ENCODE data around the gene MAVS. TPM values are rescaled to one million over a fixed set of nuclear protein-coding genes. Genes with fewer than 3 reads are reported as not detected.
A peak's percentile ranks its signal among the peaks of the same experiment; 100 is the strongest.

The MAVS gene
- total RNA-seq (2011; cell fraction: chromatin; rRNA removed; ENCODE audit: low replicate concordance) = 23.5 and 38.9 TPM in 2 replicates
- total RNA-seq (2011; cell fraction: nucleolus; rRNA removed) = 20.9 and 22.8 TPM in 2 replicates
- 25.7 and 37.2 TPM in 2 replicates for total RNA-seq (2011; cell fraction: nucleoplasm; rRNA removed)
- 9.4 and 14.0 TPM in 2 replicates for total RNA-seq (2014; rRNA removed)
- total RNA-seq (2014; rRNA removed; fragmentation: Illumina TruSeq; extraction: Trizol) = 9.0 and 9.5 TPM in 2 replicates
- total RNA-seq (2015; rRNA removed; fragmentation: Illumina TruSeq; extraction: Trizol) = 11.9 and 12.3 TPM in 2 replicates
- 19.2 and 22.0 TPM in 2 replicates for total RNA-seq (2021)
- polyA plus RNA-seq (2011; rRNA removed) = 11.3 and 17.5 TPM in 2 replicates
- 10.9 and 13.6 TPM in 2 replicates for polyA plus RNA-seq (2011; cell fraction: cytosol; rRNA removed)
- 21.7 and 22.6 TPM in 2 replicates for polyA plus RNA-seq (2011; cell fraction: nucleus; rRNA removed)
- 12.3 and 15.3 TPM in 2 replicates for polyA plus RNA-seq (2012)
- polyA plus RNA-seq (2014; fragmentation: Illumina TruSeq; extraction: Trizol) = 14.3 and 14.5 TPM in 2 replicates
- polyA plus RNA-seq (2014; fragmentation: Nextera tagmentation; extraction: Ambion mirVana) = 1 to 10 TPM; 1.6 to 1.8 TPM
- polyA plus RNA-seq (2014; rRNA removed) = 12.2 and 13.0 TPM in 2 replicates
- polyA minus RNA-seq (2011; rRNA and poly(A)+ RNA removed) = 18.5 and 20.4 TPM in 2 replicates
- polyA minus RNA-seq (2011; cell fraction: cytosol; rRNA and poly(A)+ RNA removed) = 13.2 and 15.6 TPM in 2 replicates
- 6.6 and 11.2 TPM in 2 replicates for polyA minus RNA-seq (2011; cell fraction: nucleus; rRNA and poly(A)+ RNA removed)
- Bru-seq, nascent RNA = percentile 68 among the genes with signal in this experiment
- BruChase-seq, experiment 1, labeled RNA remaining after a 2-hour chase = percentile 68 among the genes with signal in this experiment
- percentile 69 among the genes with signal in this experiment for BruChase-seq, experiment 2, labeled RNA remaining after a 6-hour chase
- long read RNA-seq, experiment 1, full-length matches to known transcripts = 17 of 111 reads
- long read RNA-seq, experiment 1, partial matches to known transcripts = 30 of 111 reads
- long read RNA-seq, experiment 1, other reads (novel, unspliced or antisense) = 64 of 111 reads
- long read RNA-seq, experiment 2, full-length matches to known transcripts = 5 of 39 reads
- long read RNA-seq, experiment 2, partial matches to known transcripts = 5 of 39 reads
- long read RNA-seq, experiment 2, other reads (novel, unspliced or antisense) = 29 of 39 reads
- long read RNA-seq, experiment 3, full-length matches to known transcripts = 7 of 11 reads
- long read RNA-seq, experiment 3, partial matches to known transcripts = 2 of 11 reads
- long read RNA-seq, experiment 3, other reads (novel, unspliced or antisense) = 2 of 11 reads

DNA sequence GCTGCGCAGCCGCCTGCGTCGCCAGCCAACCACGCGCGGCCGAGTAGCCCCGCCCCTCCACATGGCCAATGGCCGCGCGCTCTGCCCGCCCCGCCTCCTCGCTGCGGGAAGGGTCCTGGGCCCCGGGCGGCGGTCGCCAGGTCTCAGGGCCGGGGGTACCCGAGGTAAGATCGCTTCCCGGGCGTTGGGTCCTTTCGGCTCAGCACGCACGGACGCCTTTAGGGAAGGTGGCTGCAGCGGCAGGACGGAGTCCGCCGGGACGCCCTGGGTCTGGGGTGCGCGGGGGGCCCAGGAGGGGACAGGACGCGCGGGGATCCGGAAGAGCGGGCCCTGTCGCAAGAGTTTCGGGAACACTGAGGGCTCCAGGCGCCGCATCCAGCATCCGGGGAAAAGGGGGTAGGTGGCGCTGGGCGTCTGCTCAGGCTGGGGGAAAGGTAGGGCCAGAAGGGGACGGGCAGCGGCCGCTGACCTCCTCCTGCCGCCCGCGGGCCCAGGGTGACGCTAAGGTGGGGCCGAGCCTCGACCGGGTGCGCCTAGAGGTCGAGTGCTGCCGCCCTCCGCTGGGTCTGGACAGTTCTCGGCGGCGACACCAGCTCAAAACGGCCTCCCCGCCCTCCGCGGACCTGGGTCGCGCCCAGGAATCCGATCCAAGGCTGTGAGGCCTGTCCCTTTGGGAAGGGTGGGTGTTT is at the start of gene MAVS:
Gene MAVS, plus strand, starts transcription at position 95 of the 689 bp plus-strand sequence. CDS start 7,791 bp downstream, outside the sequence.
- in situ Hi-C loops (cut with MboI) = no loop called here
- CTCF ChIA-PET (ENCODE audit: low intra/inter-chr PET ratio) = no interaction called here
- peak within 1 kb of the TSS; percentile 91 for H3K4me2 ChIP-seq (ENCODE audit: insufficient read depth, low read length)
- peak within 1 kb of the TSS; percentile 85 to 96 for H3K9ac ChIP-seq (ENCODE audit: insufficient read depth in 1 of 2, low read depth in 2 of 2, low read length in 2 of 2)
- no peaks in the 10 kb centered on the region for H3K9me3 ChIP-seq (replicated peaks; ENCODE audit: control insufficient read depth, insufficient read depth, low read depth, low read length)
- FAIRE-seq = peak; percentile 46
- H4K20me1 ChIP-seq (replicated peaks; ENCODE audit: control insufficient read depth, insufficient read depth, low read length) = no peaks in the 10 kb centered on the region
- H3K4me1 ChIP-seq (replicated peaks in 1 of 2; ENCODE audit: control insufficient read depth in 2 of 2, insufficient read depth in 2 of 2, low read length in 2 of 2) = peaks cover 33 to 44% of the 10 kb centered on the region in 2 experiments; a peak in 4 of 5 replicates
- ATAC-seq = peak; percentile 94
- H3K79me2 ChIP-seq (ENCODE audit: control insufficient read depth, insufficient read depth, low read length) = peaks cover 28% of the 10 kb centered on the region
- H3K9me1 ChIP-seq (ENCODE audit: control insufficient read depth, insufficient read depth, low read length) = no peaks in the 10 kb centered on the region
- no TSS peak for BruUV-seq (replicated peaks)
- WGBS (ENCODE audit: insufficient coverage, low coverage, missing lambda C conversion rate) = 0% methylated on average over 27 of the region's 72 CpGs
- H2AFZ ChIP-seq (ENCODE audit: low read depth, low read length) = peak within 1 kb of the TSS; percentile 68
- H3K27ac ChIP-seq (ENCODE audit: extremely low read depth, low read depth, low read length) = peak within 1 kb of the TSS; percentile 88
- peak within 1 kb of the TSS; percentile 81 for H3K4me3 ChIP-seq
- peak; percentile 87 to 90 (median 88) for DNase-seq (ENCODE audit: extremely low read depth in 1 of 4, low spot score in 3 of 4)
- H3K27me3 ChIP-seq (ENCODE audit: control insufficient read depth in 2 of 2, insufficient read depth in 2 of 2, low read length in 2 of 2) = no peaks in the 10 kb centered on the region
- POLR2A ChIA-PET = interaction anchor here (0.5 to 1.0 kb wide), 3 partner anchors 28 to 152 kb away, joined by 3 read pairs; no protein-coding TSS in a partner anchor
- peaks cover 16% of the 10 kb centered on the region; the same call in 2 of the 3 replicates for H3K36me3 ChIP-seq (ENCODE audit: control insufficient read depth, insufficient read depth, low read length)
- intact Hi-C loops (cut with micrococcal nuclease) = loop anchor here (2.0 to 5.0 kb wide), 2 partner anchors 26 to 60 kb away; partner anchors contain the start of genes AP5S1 and CENPB
- TF ChIP-seq ATF7 (IDR thresholded peaks at IDR 0.05) = peak; percentile 41; the same call in 1 of the 2 replicates
- peak in 1 of 2 experiments; percentile 57; a peak in 1 of 4 replicates for TF ChIP-seq HDAC1 (IDR thresholded peaks at IDR 0.05)
- TF ChIP-seq KAT7 (CRISPR knock-in tag; IDR thresholded peaks at IDR 0.05; ENCODE audit: borderline replicate concordance) = peak; percentile 89; the same call in 1 of the 2 replicates
- peak; percentile 85 for TF ChIP-seq MYC (IDR thresholded peaks at IDR 0.05; ENCODE audit: low read depth, low read length)
- peak; percentile 55; the same call in 1 of the 2 replicates for TF ChIP-seq MYC (CRISPR knock-in tag; IDR thresholded peaks at IDR 0.05; ENCODE audit: borderline replicate concordance, low read depth)
- TF ChIP-seq HDAC2 (IDR thresholded peaks at IDR 0.05) = 0 out of 2 replicates have a peak, but pooled peaks have one; percentile 14
- peak in 2 of 3 experiments; percentile 80 to 90 for TF ChIP-seq YY1 (IDR thresholded peaks at IDR 0.05; ENCODE audit: borderline replicate concordance in 1 of 3, control insufficient read depth in 1 of 3, extremely low read depth in 1 of 3, insufficient read depth in 3 of 3, insufficient read length in 1 of 3, insufficient replicate concordance in 2 of 3, low read depth in 1 of 3, low read length in 2 of 3)
- no peak for TF ChIP-seq ZFP36 (IDR thresholded peaks at IDR 0.05; ENCODE audit: low read depth, low read length, partially characterized antibody)
- no peak for TF ChIP-seq EP300 (IDR thresholded peaks at IDR 0.05; ENCODE audit: low read length)
- TF ChIP-seq POLR2A (conservative IDR thresholded peaks at IDR 0.05) = peak; percentile 84
- no peak for TF ChIP-seq SREBF2 (CRISPR knock-in tag; IDR thresholded peaks at IDR 0.05)
- TF ChIP-seq, protein P1, sequence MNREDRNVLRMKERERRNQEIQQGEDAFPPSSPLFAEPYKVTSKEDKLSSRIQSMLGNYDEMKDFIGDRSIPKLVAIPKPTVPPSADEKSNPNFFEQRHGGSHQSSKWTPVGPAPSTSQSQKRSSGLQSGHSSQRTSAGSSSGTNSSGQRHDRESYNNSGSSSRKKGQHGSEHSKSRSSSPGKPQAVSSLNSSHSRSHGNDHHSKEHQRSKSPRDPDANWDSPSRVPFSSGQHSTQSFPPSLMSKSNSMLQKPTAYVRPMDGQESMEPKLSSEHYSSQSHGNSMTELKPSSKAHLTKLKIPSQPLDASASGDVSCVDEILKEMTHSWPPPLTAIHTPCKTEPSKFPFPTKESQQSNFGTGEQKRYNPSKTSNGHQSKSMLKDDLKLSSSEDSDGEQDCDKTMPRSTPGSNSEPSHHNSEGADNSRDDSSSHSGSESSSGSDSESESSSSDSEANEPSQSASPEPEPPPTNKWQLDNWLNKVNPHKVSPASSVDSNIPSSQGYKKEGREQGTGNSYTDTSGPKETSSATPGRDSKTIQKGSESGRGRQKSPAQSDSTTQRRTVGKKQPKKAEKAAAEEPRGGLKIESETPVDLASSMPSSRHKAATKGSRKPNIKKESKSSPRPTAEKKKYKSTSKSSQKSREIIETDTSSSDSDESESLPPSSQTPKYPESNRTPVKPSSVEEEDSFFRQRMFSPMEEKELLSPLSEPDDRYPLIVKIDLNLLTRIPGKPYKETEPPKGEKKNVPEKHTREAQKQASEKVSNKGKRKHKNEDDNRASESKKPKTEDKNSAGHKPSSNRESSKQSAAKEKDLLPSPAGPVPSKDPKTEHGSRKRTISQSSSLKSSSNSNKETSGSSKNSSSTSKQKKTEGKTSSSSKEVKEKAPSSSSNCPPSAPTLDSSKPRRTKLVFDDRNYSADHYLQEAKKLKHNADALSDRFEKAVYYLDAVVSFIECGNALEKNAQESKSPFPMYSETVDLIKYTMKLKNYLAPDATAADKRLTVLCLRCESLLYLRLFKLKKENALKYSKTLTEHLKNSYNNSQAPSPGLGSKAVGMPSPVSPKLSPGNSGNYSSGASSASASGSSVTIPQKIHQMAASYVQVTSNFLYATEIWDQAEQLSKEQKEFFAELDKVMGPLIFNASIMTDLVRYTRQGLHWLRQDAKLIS (CRISPR knock-in tag; IDR thresholded peaks at IDR 0.05) = peak; percentile 95
